Measurements from ENCODE around the gene DMRTB1.

The DMRTB1 gene

DNA sequence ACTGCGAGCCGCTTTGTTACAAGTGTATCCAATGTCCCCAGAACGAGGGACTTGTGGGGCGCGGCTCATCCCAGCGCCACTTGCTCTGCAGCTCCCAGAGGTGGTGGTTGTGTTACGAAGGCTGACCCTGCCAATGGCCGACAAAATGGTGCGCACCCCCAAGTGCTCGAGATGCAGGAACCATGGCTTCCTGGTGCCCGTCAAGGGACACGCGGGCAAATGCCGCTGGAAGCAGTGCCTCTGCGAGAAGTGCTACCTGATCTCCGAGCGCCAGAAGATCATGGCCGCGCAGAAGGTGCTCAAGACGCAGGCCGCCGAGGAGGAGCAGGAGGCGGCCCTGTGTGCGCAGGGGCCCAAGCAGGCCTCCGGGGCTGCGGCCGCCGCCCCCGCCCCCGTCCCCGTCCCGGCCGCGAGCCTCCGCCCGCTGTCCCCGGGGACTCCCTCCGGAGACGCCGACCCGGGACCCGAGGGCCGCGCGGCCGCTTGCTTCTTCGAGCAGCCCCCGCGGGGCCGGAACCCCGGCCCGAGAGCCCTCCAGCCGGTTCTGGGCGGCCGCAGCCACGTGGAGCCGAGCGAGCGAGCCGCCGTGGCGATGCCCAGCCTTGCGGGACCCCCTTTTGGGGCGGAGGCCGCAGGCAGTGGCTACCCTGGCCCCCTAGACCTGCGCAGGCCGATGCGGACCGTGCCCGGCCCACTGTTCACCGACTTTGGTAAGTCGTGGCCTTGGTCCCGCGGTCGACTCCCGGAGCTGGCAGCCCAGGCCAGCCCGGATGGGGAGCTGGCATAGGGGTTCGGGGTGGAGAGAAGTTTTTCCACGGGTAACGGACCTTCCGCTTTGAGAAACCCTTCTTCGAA, at the start of gene DMRTB1:
Gene DMRTB1, plus strand, starts transcription at position 79 of the 855 bp plus-strand sequence. Its CDS starts 55 bp downstream, at position 134.
- no peak for DNase-seq (ENCODE audit: low read depth in 3 of 3, low spot score in 1 of 3)

DNA sequence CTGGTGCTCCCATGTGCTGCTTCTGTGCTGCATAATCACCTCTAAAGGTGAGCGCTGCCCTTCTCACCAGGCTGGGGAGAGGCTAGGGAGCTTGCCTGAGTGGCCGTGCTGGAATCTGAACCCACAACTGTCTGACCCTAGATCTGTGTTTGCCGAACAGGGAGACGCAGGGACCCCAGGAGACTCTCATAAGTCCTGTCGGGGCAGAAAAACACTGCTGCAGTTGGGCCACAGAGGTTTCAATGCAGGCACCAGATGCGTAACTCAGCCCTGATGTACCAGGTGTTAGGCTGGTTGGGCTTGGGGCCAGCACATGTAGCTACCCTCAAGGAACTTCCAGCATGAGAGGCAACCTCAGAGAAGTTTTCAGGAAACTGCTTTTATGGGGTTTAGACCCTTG, 49.5 kb upstream of the DMRTB1 start:
- DNase-seq (ENCODE audit: low read depth in 3 of 3, low spot score in 1 of 3), result no peak

DNA sequence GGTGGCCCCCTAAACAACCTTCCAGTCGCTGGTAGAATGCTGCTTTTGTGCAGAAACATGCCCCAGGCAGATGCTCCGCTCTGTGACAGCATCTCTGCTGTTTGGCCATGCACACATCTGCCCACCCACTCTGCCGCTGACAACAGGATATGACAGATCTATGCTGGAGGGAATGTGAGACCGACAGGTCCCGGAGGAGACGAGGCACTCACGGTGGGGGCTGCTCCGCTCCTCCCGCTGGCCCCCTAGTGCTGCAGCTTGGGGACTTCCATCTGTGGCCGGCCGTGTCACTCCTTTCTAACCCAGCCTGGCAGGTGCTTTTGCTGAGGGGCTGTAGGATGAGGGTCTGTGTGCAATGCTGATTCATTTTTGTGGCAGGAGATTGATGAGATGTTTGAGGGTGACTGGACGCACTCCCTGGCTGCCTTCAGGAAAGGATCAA, 49.1 kb upstream of the DMRTB1 start:
- DNase-seq (ENCODE audit: low read depth in 3 of 3, low spot score in 1 of 3), result no peak

DNA sequence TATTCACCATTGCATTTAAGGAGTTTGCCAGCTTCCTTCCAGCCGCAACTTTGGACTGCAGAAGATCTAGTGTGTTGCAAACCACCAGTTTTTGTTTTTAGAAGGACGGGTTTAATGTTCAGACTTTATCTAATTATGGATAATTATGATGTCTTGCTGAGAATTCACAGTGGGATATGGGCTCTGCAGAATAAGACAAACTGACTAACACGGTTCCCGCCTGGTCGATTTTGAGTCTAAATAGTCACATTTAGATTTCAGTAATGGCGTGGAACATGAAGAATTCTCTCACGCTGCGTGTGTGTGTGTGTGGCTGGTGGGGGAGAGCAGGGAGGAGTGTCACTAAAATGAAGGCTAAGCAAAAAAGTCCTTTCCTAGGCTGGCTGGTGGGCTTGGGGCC, 48.5 kb upstream of the DMRTB1 start:
- DNase-seq (ENCODE audit: low read depth in 3 of 3, low spot score in 1 of 3), result no peak

DNA sequence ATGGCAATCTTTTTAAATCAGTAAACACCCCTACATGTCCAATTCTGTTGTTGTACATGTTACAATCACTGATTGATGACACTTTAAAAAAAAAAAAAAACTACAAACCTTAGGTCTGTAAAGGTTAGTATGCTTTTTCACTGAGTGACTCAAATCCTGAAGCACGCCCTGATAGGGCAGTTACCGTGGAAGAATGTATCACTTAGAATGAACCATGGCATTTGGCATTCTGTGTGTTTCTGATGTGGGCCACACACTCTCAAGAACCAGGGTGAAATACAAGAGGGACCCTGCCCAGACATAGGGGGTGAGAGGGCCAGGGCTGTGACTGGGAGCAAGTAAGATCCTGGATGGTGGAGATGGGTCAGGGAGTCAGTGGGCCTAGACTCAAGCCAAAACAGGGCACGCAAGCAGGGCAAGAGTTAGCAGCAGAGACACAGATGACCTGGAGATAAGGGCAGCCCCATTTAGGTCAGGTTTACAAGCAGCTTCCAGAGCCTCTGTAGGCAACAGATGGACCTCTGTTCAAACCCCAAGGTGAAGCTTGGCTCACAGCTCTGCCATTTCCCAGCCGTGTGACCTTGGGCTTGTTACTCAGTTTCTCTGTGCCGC, 47.6 kb upstream of the DMRTB1 start:
- DNase-seq (ENCODE audit: low read depth in 3 of 3, low spot score in 1 of 3), result no peak

DNA sequence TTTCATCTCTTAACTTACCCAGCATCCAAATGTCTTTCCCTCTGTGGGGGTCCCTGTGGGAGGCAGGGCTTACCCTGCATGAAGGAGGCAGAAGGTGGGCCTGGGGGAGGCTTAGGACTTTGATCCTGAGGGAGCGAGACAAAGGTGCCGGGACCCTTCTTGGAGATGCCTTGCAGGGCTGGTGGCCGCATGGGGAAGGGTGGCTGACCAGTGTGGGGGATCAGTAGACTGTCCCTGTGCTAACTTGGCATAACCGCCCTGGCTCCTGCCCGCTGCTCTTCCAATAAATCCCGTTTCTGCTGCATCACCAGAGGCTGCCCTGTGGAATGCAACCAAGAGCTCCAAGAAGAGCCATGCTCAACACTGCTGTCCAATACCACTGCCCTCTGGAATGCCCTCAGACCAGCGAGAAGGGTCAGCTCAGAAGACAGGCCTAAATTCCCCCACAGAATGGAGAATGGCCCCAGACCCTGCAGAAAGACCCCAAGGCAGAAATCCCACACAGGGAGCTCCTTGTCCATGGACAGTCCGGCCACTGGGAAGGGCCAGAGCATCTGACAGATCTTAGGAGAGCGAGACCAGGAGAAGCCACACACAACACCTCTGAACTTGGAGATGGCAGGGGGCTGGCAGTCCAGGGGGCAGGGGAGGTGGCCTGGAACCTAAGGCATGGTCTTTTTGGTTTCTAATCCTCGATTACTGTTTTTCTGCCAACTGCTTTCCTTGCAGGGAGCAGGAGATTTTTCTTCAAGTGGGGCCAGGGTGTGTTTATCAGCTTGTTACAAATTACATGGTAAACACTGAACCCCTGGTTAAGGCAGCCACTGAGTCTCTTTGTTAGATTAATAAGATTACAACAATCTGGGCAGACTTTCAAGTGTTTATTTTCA, 46.7 kb upstream of the DMRTB1 start:
- DNase-seq (ENCODE audit: low read depth in 3 of 3, low spot score in 1 of 3), result no peak

DNA sequence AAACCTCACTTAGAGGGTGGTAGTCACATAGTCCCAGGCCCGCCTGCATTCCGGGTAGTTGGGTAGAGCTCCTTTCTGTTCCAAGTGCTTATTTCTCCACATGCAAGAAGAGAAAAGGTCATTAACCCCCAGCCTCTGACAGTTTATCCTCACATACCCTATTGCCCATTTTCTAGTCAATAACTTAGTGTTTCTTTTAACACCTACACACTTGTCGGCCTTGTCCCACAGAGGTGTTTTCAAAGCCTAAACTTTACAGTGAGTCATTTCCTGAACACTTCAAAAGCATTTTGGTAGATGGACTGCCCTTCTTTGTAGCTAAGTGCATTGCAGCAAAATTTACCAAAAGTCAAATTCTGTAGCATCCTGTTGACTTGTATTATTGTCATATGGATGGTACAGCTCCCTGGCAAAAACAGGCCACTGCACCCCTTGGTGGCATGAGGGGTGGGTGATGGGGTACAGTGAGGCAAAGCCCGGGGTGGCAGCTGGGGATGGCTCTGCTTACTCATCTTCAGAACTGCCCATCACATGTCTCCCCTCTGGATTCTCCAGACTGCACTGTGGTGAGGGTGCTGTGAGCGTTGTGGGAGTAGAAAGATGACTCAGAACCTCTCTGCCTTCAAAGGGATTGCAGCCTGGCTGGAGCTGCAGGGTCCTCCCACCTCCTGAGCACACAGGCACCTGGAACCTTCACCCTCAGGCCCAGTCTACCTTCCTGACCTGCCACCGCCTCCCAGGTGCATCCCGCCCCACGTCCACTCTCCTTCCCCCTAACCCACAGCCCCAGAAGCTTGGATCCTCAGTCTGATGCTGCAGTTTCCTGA, 45.8 kb upstream of the DMRTB1 start:
- DNase-seq (ENCODE audit: low read depth in 3 of 3, low spot score in 1 of 3), result peak in 2 of 3 donors; percentile 36 to 45

DNA sequence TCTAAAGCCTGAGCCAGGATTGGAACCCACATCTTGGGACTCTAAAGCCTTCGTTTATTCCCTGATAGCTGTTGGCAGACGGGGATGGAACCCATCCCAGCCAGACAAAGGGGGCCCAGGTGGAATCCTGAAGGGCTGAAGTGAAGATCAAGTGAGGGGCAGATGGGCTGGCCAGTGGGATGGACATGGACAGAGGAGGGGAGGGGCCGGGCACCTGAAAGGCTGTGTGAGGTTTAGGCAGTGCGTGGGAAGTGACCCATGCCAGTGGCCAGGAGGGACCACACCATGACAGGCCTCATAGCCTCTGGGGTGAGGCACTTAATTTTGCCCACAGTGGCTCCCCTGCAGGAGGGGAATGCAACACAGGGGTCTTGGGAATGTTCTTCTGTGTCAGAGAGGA, 44.6 kb upstream of the DMRTB1 start:
- no peak for DNase-seq (ENCODE audit: low read depth in 3 of 3, low spot score in 1 of 3)

DNA sequence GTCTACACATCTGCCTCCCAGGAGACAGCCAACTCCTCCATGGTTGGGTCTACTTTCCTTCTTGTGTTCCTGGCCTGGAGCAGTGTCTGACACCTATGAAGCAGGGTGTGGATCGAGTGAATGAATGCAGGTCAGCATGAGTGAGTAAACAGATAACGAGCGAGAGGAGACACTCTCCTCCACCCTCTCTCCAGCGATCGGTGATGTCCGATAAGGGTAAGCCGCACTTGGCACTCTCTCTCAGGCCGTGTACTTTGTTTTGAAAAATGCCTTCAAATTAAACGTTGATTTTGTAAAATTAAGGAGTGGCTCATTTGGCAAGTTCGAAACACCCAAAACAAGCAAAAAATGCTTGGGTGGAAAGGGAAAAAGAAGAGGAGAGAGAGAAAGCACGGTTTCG, 43.8 kb upstream of the DMRTB1 start:
- no peak for DNase-seq (ENCODE audit: low read depth in 3 of 3, low spot score in 1 of 3)

DNA sequence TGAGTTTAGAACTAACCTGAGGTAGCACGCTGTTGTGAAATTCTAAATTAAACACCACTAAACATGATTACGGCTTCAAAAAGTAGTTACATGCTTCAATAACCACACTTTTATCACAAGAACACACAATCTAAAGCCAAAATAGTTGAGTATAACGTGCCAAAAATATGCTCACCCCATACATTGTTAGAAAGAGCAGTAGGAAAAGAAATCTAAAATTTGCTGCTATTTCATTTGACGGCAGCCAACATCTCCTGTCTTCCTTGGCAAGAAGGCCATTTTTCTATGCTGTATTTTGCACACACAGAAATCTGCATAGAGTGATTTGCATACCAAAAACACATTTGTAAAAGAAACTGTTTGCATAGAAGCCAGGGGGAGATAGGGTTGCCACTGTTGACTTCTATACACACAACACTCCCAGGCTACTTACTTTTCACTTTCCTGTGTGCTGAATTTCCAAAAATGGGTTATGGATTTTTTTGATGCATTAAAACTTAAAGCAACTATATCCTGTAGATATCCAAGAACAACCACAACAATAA, 42.9 kb upstream of the DMRTB1 start:
- no peak for DNase-seq (ENCODE audit: low read depth in 3 of 3, low spot score in 1 of 3)

DNA sequence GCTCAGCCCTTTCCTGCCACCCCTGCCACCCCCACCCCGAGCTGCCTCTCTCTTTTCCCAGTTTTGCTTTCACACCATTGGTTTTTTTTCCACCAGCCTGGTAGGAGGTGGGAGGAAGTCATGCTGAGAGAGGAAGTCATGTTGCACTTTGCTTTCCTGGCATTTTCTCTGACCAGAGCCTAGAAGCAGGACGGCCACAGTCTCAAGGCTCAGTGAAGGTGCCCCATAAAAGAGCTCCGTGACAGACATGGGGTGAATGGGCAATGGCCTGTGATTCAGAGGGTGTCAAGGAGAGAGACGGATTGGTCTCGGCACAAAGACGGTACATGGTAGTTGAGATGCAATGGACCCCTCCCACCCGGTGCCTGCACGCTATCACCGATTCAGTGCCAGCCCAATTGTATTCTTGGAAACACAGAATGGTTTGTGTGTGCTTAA, 42.1 kb upstream of the DMRTB1 start:
- no peak for DNase-seq (ENCODE audit: low read depth in 3 of 3, low spot score in 1 of 3)

DNA sequence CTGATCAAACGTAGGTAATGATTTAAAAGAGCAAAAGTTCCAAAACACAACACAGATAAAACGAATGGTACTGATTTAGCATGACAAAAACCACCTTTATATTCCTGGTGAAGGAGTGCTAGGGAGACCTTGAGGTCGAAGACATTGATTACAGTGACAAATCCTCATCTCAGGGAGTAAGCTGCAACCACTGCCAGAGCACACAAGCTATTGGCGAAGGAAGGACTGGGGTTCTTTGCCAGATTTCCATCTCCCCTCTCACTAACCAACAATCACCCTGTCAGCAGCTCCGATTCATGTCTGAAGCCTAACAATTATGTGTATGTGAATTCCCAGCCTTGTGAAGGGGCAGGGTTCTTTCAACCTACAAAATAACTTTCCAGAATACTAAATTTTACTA, 40.2 kb upstream of the DMRTB1 start:
- DNase-seq (ENCODE audit: low read depth in 3 of 3, low spot score in 1 of 3), result no peak

DNA sequence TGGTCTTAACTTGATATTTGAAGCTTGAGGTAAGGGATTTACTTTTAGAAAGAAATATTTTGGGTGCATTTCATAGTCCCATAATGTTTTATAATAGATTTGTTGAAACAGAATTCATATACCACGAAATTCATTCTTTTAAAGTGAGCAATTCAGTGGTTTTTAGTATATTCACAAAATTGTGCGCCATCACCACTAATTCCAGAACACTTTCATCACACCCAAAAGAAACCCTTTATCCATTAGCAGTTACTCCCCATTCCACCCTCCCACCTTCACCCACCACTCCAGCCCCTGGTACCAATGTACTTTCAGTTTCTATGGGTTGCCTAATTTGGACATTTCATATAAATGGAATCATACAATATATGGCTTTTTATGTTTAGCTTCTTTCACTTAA, 38.9 kb upstream of the DMRTB1 start:
- no peak for DNase-seq (ENCODE audit: low read depth in 3 of 3, low spot score in 1 of 3)

DNA sequence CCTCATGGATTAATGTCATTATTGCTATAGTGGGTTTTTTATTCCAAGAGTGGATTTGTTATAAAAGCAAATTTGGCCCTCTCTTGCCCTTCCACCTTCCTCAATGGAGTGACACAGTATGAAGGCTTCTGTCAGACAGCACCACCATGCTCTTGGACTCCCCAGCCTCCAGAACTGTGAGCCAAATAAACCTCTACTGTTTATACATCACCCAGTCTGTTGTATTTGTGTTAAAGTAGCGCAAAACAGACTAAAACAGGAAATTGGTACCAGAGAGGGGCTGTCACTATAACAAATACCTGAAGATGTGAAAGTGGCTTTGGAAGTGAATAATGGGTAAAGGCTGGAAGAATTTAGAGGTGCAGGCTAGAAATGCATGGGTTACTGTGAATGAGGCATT, 38.0 kb upstream of the DMRTB1 start:
- no peak for DNase-seq (ENCODE audit: low read depth in 3 of 3, low spot score in 1 of 3)

DNA sequence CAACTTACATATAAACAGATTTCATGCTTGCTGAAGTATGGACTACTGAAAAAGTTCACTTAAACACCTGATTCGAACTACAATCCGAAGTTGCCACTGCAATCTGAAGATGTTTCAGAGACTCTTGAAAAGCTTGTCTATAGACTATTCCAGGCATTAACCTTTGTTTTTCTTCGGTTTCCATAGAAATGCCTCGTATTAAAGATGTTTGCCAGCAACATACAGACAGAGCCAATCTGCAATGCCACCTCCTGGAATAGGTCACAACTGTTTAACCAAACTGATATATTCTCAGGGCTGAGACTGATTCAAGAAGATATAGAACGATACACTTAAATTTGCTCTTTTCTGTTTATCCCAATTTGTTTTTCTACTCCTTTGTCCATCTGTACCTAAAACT, 28.9 kb upstream of the DMRTB1 start:
- DNase-seq (ENCODE audit: low read depth in 3 of 3, low spot score in 1 of 3), result no peak

DNA sequence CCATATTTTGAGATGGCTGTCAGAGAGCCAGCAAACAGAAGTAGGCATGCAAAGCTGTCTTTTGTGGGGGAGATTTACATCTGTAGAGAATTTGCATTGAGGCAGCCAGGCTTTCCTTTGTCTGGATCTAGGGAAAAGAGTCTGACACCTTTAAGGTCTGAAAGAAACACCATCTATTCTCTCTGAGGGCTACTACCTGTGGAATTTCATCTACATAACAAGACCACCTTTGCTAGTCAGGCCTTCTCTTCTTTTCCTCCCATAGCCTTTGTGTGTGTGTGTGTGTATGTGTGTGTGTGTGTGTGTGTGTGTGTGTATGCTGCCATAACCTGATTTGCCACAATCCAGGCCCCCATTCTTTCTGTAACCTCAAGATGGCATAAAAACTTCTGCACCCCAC, 28.4 kb upstream of the DMRTB1 start:
- no peak for DNase-seq (ENCODE audit: low read depth in 3 of 3, low spot score in 1 of 3)

DNA sequence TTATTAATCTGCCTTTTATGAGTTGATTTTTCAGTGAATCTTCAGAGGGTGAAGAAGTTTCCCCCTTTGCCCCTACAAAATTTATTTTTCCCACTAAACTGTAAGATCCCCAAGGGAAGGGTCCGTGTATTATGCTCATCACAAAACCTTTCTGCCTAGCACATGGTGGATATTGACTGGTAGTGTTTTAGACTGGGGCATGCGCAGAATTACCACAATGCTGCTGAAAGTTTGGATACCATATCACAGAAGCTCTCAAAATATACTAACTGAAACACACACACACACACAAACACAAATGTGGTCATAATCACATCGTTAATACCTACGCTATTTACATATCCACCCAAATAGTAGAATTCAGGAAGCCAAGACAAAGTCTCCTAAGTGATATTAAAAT, 28.0 kb upstream of the DMRTB1 start:
- no peak for DNase-seq (ENCODE audit: low read depth in 3 of 3, low spot score in 1 of 3)

DNA sequence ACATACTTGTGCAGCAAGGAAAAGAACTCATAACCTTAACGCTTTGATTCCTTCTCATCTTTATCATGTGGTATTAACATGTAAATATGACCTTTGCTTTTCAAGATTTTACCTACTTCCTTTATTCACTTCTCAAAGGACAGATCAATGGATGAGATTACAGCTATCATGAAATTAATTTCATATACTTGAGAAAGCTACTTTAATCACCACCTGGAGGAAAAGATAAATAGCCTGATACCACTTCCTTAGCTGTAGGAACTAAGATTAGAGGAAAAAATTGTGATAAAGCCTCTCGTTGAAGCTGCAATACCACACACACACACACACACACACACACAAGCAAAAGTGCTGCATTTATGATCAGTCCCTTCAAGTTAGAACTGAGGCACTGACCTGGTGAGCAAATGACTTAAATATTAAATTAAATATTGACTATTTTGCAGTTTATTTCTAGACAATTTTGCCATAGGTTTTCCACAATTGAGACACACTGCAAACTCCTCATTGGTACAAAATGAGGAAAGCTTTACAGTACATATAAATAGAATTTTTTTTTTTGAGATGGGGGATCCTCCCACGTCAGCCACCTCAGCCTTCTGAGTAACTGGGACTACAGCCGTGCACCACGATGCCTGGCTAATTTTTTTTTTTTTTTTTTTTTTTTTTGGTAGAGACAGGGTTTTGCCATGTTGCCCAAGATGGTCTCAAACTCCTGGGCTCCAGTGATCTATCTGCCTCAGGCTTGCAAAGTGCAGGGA, 27.2 kb upstream of the DMRTB1 start:
- DNase-seq (ENCODE audit: low read depth in 3 of 3, low spot score in 1 of 3), result no peak

DNA sequence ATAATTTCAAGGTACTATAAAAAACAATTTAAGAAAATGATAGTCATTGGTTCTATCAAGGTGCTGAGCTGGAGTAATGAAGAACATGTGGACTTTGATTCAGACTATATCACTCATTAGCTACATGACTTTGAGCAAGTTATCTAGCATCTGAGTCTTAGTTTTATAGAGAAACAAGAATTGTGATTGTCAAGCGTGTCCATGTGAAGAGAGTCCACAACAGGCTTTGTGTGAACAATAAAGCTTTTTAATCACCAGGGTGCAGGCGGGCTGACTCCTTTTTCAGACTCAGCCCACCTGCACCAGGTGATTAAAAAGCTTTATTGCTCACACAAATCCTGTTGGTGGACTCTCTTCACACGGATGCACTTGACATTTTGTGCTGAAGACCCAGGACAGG, 26.6 kb upstream of the DMRTB1 start:
- no peak for DNase-seq (ENCODE audit: low read depth in 3 of 3, low spot score in 1 of 3)
